ENCODE data around the gene PDCD2L.
"Not testable (repeated sequence)": the region's sequence is repeated elsewhere in the genome, so short reads cannot be mapped to it uniquely, and the experiment has no call there.

PDCD2L gene

DNA sequence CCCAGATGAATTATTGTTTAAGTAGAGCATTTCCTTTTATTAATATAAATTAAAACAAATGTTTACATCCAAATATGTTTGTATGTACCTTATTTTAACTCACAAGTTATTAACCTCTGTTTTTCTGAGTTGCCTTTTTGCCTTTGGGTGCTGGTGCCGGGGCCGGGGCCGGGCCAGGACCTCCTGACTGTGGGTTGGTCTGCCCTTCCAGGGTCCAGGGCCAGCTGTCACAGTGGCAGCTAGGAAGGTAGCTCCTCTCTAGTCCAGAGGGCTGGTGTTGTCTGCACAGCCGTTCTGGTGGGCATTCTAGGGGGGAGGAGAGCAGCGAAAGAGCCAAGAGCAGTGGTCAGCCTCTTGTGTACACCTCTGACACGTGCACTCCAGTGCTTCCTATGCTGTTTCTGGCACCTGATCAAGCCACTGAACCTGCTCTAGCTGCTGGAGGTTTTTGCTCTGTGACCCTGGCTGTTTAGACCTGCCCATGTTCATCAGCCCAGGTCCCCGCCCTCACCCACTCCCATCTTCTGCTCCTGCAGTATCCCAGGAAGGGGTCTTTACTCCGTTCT is 22.0 kb downstream of the PDCD2L start:
- DNase-seq = no peak

DNA sequence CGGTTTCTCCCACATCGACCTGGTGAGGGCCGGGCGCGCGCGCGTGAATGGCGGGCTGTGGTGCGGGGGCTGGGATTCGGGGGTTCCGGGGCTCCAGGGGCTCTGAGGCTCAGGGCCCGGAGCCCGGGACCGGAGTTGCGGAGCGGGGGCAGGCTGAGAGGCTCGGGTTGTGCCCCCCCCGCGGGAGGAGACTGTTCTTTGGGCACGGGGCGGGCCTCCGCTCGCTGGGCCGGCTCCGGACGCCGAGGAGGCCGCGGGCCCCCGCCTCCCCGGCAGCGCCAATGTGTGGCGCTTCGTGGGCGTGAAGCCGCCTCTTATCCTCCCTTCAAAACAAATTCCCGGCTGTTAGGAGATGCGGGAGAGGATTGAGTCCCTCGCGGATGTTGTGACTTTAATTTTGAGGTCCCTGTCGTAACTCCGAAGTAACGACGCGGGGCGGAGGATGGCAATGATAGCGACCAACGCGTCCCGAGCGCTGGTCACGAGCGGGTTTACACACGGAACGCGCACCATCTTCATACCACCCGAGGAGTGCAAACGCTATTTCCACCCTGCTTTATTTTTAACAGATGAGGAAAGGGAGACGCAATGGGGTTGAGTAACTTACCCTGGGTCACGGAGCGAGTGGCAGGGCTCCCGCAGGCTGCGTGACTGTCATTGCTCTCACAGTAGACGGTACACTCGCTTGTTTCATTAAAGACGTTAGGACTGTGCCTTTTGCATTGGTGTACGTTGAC is 24.5 kb downstream of the PDCD2L start:
- DNase-seq = no peak

DNA sequence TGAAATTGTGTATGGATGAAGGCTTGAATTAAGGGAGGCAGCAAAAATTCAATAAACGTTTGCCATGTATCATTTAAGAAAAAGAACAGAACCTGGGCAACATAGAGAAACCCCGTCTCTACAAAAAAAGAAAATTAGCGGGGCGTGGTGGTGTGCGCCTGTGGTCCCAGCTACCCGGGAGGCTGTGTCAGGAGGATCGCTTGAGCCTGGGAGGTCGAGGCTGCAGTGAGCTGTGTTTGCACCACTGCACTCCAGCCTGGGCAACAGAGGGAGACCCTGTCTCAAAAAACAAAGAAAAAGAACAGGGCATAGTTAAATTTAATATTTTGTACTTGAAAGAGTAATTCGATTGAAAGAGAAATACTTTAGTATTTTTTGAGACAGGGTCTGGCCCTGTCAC is 25.4 kb downstream of the PDCD2L start:
- DNase-seq = no peak

DNA sequence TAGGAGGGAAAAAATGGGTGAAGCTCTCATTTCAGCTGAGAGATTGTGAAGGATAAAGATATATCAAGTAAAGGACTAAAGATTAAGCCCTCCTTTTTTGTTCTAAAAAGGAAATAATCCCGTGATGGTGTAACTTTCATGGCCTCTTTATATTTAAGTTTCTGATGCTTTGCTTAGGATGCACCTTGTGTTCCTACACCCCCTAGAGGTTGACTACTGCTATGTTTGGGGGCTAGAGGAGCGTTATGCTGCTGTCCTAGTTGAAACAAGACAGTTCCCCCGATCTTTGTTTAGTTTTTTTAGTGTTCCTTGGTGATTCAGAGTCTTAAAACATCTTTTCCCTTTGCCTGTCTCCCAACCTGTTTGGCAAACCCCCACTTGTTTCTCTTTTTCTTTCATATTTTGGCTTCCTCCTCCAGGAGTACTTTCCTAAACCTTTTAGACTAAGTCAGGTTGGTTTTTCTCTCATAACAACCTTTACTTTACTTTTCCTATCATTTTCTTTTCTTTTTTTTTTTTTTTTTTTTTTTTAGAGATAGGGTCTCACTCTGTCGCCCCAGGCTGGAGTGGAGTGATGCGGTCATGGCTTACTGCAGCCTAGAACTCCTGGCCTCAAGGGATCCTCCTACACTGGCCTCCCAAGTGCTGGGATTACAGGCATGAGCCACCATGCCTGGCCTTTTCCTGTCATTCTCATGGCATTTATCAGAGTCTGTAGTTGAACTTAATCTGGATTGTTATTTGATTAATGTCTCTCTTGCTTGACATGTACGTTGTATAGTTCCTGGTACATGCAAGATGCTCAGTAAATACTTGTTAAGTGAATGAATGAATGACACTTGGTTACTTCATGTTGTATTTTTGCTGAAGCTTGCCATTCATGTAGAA is 26.8 kb downstream of the PDCD2L start:
- no peak for DNase-seq

DNA sequence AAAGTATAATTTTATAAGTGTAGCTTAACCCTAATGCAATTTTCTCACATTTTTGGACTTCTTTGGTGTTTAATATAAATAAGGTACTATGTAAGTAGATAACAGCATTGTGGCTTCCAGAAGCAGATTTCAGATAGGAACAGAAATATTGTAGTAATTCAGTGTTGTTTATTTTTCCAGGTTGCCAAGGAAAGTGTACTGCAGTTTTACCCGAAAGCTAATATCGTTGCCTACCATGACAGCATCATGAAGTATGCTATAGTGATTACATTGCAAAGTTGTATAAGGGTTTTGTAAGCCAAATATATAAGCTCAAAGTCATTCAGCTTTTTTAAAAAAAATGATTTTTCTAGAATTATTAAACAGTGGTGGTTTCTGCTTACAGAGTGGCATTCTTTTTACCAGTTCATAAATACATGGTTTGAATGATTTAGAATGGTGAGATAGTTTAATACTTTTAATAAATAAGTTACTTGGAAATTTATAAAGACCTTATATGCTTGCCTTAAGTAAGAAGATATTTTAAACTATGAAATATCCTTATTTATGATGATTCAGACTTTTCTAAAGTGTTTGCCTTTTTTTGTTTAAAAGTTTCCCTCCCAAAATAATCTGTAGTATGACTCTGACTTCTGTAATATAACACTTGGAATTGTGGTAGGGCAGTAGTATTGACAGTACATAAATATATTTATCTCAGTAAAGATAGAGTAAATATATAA is 27.6 kb downstream of the PDCD2L start:
- no peak for DNase-seq

DNA sequence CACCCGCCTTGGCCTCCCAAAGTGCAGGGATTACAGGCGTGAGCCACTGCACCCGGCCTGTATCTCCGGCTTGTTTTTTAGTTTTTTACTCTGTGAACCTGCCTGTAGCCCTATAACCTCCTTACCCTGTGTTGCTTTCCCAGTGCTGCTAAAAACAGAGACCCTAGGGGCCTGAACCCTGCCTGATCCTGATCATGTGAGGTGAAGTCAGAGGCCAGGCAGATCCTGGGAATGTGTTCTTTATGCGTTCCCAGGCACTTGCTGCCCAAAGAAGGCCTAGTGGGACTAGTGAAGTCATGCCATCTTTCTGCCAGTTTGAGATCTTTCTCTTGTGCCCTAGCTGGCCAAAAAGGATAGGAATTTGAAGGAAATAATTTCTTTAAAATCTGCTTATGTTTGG is 28.6 kb downstream of the PDCD2L start:
- DNase-seq = no peak

DNA sequence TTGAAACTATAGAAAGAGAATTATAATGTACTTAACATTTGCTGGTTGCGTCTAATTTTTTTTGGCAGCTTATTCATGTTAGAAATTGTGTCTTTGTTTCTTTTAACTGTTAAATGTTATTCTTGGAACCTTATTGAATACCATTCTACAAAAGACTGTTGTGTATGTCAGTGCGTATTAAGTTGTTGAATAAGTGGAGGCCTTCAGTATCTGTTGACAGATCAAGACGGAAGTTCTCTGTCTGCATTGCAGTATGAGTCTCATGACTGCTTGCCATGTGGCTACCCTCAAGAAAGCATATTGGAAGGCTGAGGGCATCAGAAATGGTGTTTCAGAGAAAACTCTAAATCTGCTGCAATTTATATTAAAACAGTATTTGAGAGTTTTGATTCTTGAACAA is 32.5 kb downstream of the PDCD2L start:
- no peak for DNase-seq

DNA sequence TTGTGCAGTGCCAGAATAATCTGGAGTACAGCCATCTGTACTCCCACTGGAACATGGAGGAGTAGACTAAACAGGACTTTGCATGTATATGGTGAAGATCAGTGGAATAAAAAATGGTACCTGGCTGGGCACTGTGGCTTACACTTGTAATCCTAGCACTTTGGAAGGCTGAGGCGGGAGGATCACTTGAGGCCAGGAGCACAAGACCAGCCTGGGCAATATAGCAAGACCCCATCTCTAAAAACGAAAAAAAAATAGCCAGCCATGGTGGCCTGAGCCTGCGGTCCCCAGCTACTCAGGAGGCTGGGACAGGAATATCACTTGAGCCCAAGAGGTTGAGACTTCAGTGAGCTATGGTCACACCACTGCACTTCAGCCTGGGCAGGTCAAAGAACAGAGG is 44.0 kb downstream of the PDCD2L start:
- DNase-seq = no peak

DNA sequence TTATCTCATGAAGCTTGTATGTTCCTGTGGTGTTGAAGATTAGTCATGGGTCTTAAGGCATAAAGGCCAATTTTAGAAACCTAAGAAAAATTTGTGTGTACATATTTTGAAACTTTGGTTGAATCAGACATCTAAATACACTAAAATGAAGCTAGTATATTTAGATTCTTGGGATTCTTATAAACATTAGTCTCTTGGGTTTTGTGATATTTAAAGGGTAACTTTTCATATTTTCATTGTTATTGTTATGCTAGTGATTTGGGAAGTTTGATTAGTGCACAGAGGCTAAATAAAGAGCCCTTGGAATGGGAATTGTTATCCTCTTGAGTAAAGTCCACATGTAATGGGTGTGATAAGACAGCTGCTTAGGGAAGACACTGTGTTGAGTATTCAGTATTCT is 48.5 kb downstream of the PDCD2L start:
- DNase-seq = no peak

DNA sequence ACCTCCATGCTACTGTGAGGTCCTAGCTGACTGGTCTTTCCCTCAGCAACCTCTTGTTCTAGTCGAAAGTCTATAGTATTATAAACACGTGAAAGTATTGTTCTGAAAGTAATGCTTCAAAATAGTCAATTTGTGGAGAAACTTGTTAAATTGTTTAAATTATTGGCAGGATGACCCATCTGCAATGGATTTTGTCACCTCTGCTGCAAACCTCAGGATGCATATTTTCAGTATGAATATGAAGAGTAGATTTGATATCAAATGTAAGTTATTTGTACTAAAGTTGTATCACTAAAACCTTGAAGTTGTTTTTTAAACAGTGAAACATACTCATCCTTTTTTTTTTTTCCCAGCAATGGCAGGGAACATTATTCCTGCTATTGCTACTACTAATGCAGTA is 49.9 kb downstream of the PDCD2L start:
- no peak for DNase-seq

DNA sequence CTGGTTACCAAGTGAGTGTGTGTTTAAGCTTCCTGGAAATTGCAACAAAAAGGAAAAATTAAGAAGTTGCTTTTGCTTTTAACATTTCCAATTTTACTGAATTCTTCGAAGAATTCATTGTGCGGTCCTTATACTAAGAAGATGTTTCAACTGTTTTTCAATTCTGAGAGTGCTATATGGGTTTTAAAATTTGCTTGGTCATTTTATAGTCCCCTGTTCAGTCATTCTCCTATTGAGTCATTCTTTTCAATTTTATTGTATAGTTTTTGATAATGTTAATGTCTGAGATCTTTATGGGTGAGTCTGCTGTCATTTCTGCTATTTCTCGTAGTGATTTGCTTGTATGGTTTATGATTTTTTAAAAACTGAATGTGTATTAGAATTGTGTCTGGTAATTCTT is 50.5 kb downstream of the PDCD2L start:
- DNase-seq = no peak

DNA sequence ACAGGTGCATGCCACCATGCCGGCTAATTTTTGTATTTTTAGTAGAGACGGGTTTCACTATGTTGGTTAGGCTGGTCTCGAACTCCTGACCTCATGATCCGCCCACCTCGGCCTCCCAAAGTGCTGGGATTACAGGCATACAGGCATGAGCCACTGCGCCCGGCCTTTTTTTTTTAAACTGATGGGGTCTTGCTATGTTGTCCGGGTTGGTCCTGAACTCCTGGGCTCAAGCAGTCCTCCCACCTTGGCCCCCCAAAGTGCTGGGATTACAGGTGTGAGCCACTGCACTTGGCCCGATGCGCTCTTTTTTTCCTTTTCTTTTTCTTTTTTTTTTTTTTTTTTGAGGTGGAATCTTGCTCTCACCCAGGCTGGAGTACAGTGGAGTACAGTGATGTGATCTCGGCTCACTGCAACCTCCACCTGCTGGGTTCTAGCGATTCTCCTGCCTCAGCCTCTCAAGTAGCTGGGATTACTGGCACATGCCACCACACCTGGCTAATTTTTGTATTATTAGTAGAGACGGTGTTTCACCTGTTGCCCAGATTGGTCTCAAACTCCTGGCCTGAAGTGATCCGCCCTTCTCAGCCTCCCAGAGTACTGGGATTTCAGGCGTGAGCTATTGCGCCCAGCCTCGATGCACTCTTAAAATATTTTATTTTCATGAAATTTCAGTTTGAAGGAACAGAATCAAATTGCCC is 51.7 kb downstream of the PDCD2L start:
- DNase-seq = not testable (repeated sequence)

DNA sequence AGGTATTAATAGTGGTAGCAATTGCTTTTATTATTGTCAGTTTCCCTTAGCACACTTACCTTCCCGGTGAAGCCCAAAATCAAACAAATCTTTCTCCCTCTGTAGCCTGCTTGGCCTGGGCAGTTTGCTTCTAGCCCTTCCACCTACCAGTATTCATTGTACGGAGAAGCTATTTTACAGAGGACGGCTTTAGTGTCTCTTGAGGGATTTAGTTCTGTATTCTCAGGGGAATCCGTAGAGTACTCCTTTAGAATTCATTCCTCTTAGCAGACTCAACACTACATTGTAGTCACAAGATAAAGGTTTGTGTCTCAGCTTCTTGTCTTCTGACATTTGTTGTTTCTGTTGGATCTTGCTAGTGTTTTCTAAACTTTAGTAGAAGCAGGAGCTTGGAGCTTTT is 53.2 kb downstream of the PDCD2L start:
- DNase-seq = no peak

DNA sequence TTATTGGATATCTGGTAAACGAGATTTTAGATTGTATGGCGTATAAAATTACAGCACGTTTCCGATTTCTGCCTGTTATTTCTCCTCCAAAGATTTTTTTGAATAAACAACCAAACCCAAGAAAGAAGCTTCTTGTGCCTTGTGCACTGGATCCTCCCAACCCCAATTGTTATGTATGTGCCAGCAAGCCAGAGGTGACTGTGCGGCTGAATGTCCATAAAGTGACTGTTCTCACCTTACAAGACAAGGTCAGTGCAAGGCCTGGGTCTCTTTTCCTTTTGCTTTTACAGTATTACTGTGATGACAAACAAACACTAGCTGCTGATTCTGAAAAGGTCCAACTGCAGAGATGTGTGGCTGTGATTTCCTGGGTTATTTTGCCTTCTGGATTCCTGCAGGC is 54.5 kb downstream of the PDCD2L start:
- DNase-seq = no peak

DNA sequence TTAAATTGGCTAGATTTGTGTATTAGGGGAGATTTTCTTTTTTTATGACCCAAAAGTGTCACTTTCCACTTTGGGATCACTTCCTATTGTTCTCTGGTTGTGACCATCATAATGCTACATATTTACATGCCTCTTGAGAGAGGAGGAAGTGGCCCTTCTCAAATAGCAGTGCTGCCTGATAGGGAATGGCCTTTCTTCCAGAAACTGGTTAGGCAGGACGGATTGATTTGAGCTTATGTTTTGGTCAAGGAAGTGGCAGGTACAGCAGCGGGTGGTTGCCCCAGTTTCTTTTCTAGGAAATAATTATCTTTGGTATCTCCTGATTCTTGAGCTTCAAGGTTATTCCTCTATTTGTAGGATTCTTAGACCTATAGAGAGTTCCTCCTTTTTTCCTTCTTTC is 55.4 kb downstream of the PDCD2L start:
- DNase-seq = no peak

DNA sequence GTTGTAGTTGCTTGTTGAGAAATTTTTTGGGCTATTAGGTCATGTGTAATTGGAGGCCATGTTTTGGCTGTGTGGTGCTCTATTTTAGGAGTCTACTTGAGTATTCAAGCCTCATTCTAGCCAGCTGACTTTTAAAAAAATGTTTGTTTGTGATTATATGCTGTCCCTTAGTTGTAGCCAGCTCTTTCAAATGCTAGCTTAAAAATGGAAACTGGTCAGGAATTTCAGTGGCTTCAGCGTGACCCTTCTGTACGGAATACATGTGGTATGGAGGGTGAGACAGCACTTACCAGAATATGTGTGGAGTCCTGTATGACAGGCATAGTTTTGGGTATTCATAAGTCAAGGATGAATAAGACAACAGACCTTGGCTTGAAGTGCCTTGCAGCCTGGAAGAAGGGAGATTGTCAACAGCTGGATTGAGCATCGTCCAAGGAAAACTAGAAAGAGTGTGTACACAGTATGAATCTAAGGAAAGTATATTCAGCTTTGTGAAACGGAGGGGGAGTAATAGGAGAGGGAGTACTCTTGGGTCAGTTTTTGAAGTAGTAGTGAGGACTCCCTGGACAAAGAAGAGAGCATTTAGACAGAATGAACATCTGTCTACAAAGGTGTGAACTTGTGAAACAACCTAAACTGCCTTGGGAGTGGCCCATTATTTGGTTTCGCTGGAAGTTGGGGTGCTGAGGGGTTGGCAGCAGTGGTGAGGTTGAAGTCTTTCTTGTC is 57.3 kb downstream of the PDCD2L start:
- DNase-seq = no peak

DNA sequence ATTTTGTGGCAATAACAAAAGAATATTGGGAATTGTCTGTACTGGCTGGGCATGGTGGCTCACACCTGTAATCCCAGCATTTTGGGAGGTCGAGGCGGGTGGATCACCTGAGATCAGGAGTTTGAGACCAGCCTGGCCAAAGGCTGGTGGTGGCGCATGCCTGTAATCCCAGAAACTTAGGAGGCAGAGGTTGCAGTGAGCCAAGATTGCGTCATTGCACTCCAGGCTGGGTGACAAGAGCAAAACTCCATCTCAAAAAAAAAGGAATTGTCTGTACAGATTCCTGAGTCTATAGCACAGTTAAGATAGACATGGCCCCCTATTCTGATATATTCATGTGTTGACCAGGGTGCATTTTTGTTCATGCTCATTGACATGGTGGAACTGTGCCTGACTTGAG is 60.6 kb downstream of the PDCD2L start:
- DNase-seq = not testable (repeated sequence)

DNA sequence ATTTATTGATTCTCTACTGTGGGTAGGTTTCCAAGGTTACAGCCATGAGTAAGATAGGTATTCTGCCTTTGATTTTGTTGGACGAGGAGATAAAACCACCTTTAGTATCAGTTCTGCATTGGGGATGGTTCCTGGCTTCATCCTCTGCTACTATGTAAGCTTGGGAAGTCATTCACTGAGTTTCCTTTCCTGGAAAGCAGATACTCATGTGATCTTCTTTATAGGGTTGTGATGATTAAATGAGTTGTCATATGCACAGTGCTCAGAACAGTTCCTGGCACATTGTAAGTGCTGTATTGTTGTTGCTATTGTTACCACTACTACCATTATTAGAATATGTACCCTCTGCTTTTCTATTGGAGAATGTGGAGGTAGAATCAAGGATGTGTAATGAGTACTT is 64.2 kb downstream of the PDCD2L start:
- DNase-seq = no peak

DNA sequence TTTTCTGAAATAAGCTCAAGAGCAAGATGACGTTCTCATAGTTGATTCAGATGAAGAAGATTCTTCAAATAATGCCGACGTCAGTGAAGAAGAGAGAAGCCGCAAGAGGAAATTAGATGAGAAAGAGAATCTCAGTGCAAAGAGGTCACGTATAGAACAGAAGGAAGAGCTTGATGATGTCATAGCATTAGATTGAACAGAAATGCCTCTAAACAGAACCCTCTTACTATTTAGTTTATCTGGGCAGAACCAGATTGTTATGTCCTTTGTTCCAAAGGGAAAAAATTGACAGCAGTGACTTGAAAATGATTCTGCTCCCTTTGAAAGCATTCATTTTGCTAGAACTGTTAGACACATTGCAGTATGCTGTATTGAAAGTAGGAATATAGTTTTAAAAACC is 64.8 kb downstream of the PDCD2L start:
- not testable (repeated sequence) for DNase-seq

DNA sequence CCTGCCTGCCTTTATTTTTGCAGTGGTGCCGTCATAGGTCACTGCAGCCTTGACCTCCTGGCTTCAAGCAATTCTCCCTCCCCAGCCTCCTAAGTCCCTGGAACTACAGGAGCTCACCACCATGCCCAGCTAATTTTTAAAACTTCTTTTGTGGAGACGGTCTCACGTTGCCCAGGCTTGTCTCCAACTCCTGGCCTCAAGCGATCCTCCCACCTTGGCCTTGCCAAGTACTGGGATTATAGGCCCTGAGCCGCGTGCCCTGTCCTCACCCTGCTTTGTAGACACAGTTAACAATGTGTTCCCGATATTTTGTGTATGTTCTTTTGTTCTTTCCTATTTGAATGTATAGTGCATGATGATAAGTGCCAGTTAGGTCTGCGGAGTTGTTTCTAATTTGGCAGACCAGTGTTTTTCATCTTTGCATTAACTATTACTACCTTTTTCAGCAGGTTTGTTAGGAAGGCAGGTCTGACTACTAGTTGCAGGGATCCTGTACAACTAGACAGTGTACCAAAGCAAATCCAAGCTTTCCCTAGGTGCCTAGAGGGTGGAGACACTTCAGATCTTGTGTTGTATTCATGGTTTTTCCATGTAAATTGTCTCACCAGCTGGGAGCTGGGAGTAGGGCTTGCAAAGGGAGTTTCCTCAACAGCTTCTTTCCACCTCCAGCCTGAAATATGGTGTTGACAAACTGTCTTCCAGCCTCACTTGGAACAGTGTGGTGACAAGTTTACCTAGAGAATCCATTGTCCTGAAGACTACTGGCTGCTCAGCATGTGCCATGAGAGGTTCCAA is 67.9 kb downstream of the PDCD2L start:
- DNase-seq = no peak
